ENCODE data around the gene PPM1H.

PPM1H gene

DNA sequence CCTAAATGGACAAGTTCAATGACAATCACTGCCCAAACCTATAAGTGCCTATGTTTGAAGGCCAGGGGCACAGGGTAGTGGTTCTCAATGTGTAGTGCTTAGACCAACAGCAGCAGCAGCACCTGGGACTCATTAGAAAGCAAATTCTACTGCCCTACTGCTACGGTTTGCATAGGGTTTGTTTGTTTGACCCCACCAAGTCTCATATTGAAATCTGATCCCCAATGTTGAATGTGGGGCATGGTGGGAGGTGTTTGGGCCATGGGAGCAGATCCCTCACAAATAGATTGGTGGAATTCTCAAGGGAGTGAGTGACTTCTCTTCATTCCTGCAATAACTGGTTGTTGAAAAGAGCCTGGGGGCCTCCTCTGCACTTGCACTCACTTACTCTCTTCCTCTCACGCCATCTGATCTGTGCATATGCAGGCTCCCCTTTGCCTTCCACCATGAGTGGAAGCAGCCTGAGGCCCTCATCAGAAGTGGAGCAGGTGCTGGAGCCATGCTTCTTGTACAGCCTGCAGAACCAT is 39.5 kb downstream of the PPM1H start:
- Histone ChIP-seq H3K4me1 (ENCODE audit: control insufficient read depth in 1 of 2, insufficient read depth in 1 of 2, low read depth in 1 of 2, low read length in 1 of 2) (peaks cover 33 to 45% of the 10 kb centered on the region in 2 experiments), H3K36me3 (no peaks in the 10 kb centered on the region), H3K4me3 (ENCODE audit: low read depth in 1 of 2, low read length in 1 of 2) (no peak overlapping the region), H3K9me3 (no peaks in the 10 kb centered on the region), H3K27me3 (no peaks in the 10 kb centered on the region), H3K27ac (no peak overlapping the region)
- TF ChIP-seq, protein P1, sequence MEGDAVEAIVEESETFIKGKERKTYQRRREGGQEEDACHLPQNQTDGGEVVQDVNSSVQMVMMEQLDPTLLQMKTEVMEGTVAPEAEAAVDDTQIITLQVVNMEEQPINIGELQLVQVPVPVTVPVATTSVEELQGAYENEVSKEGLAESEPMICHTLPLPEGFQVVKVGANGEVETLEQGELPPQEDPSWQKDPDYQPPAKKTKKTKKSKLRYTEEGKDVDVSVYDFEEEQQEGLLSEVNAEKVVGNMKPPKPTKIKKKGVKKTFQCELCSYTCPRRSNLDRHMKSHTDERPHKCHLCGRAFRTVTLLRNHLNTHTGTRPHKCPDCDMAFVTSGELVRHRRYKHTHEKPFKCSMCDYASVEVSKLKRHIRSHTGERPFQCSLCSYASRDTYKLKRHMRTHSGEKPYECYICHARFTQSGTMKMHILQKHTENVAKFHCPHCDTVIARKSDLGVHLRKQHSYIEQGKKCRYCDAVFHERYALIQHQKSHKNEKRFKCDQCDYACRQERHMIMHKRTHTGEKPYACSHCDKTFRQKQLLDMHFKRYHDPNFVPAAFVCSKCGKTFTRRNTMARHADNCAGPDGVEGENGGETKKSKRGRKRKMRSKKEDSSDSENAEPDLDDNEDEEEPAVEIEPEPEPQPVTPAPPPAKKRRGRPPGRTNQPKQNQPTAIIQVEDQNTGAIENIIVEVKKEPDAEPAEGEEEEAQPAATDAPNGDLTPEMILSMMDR (IDR thresholded peaks at IDR 0.05) = no peak

DNA sequence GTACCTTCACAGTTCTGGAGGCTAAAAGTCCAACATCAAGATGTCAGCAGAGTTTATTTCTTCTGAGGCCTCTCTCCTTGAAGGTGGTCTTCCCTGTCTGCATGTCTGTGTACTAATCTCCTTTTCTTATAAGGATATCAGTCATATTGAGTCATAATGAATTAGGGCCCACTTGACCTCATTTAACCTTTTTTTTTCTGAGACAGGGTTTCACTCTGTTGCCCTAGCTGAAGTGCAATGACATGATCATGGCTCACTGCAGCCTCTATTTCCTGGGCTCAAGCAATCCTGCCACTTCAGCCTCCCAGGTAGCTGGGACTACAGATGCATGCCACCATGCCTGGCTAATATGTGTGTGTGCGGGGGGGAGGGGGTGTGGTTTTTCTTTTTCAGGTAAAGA is 41.7 kb downstream of the PPM1H start:
- Histone ChIP-seq H3K27me3 (no peaks in the 10 kb centered on the region), H3K9me3 (no peaks in the 10 kb centered on the region), H3K4me3 (ENCODE audit: low read depth in 1 of 2, low read length in 1 of 2) (no peak overlapping the region), H3K36me3 (no peaks in the 10 kb centered on the region), H3K27ac (no peak overlapping the region), H3K4me1 (ENCODE audit: control insufficient read depth in 1 of 2, insufficient read depth in 1 of 2, low read depth in 1 of 2, low read length in 1 of 2) (peaks cover 22 to 35% of the 10 kb centered on the region in 2 experiments)
- TF ChIP-seq, protein P1 (IDR thresholded peaks at IDR 0.05) = no peak

DNA sequence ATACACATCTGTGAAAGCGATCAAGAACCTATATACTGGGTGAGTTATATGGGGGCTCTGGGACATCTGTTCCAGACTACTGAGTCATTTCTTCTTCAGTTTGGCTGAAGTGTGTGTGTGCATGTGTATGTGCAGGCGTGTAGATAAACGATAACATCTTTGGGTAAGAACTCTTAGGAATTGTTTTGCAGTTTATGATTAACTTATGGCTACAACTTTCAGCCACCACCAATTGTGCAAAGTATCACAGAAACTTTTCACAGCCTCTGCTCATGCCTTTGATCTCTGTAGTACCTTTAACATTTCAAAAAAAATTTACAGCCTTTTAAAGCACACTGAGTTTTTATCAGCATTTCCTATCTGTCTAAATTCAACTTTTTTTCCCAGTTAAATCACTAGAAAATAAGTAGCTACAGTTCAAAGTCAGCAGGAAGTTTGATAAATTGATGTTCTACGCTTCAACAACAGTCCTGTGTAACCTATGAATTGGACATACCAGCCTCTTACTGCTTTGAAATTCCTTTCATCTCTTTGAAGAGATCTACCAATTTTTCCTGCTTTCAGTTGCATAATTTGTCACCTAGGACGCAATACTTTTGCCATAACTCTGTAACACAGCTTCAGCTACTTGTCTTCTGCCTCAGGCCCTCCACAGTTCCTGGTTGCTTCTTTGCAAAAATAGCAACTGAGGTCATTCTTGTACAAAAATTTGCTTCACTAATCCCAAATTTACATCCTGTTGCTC is 43.0 kb downstream of the PPM1H start:
- H3K4me3 ChIP-seq (ENCODE audit: low read depth in 1 of 2, low read length in 1 of 2) = no peak overlapping the region
- TF ChIP-seq, protein P1 (IDR thresholded peaks at IDR 0.05) = no peak
- H3K36me3 ChIP-seq = no peaks in the 10 kb centered on the region
- no peaks in the 10 kb centered on the region for H3K9me3 ChIP-seq
- H3K4me1 ChIP-seq (ENCODE audit: control insufficient read depth in 1 of 2, insufficient read depth in 1 of 2, low read depth in 1 of 2, low read length in 1 of 2) = peaks cover 18 to 32% of the 10 kb centered on the region in 2 experiments
- H3K27me3 ChIP-seq = no peaks in the 10 kb centered on the region
- peak overlapping the region; percentile 51 for H3K27ac ChIP-seq

DNA sequence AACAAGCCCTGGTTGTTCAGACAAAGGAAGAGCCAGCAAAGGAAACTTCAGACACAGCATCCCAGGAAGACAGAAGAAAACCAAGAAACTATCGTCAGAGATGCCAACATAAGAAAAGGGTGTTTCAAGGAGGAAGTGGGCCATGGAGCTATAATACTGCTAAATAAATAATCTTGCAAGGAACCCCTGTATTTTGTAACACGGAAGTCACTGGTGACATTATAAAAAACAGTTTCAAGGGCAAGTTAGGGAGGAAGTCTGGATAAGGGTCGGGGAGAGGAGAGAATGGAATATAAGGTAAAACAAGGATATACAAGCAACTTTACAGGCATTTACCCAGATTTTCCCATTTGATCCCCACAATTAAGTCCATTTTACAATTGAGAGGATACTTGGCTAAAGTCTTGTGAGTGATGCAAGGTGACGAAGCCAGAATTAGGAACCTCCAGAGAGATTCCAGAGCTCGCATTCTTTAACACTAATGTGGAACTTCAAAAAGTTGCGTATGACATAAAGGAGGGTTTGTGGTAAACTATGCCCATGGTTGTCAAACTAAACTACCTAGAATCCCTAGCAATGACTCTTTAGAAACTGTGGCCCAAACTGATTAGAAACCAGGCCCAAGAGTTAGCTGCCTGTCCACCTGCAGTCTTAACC is 46.4 kb downstream of the PPM1H start:
- Histone ChIP-seq H3K36me3 (no peaks in the 10 kb centered on the region), H3K9me3 (no peaks in the 10 kb centered on the region), H3K27ac (peak overlapping the region; percentile 52), H3K4me3 (ENCODE audit: low read depth in 1 of 2, low read length in 1 of 2) (no peak overlapping the region), H3K27me3 (no peaks in the 10 kb centered on the region), H3K4me1 (ENCODE audit: control insufficient read depth in 1 of 2, insufficient read depth in 1 of 2, low read depth in 1 of 2, low read length in 1 of 2) (peaks cover 22 to 36% of the 10 kb centered on the region in 2 experiments)
- TF ChIP-seq, protein P1 (IDR thresholded peaks at IDR 0.05) = no peak

DNA sequence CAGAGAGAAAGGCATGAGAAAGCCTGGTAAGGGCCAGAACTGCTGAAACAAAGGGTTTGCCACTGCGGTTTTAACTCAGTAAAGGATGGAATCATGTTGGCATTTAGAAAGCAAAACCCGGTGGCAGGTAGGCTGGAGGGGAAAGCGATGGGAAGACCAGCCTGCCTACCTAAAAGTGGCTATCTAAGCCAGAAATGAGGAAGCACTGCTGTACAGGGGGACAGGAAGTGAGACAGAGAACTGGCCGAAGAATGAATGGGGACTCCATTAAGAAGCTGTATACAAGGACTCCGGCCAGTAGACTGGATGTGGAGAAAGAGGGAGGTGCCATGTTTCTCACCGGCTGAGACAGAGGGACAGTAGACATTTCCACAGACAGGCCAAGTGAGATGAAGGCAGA is 48.2 kb downstream of the PPM1H start:
- no peak overlapping the region for H3K4me3 ChIP-seq (ENCODE audit: low read depth in 1 of 2, low read length in 1 of 2)
- peaks cover 16 to 27% of the 10 kb centered on the region in 2 experiments for H3K4me1 ChIP-seq (ENCODE audit: control insufficient read depth in 1 of 2, insufficient read depth in 1 of 2, low read depth in 1 of 2, low read length in 1 of 2)
- no peaks in the 10 kb centered on the region for H3K27me3 ChIP-seq
- H3K36me3 ChIP-seq = no peaks in the 10 kb centered on the region
- H3K27ac ChIP-seq = peak overlapping the region; percentile 8
- TF ChIP-seq, protein P1 (IDR thresholded peaks at IDR 0.05) = no peak
- H3K9me3 ChIP-seq = no peaks in the 10 kb centered on the region
